Measurements from ENCODE around the gene SSTR5.

The SSTR5 gene

GRCh38 chr16:1093284-1094123 is 21.0 kb downstream of the SSTR5 start:
- no peak for DNase-seq

- no peak for DNase-seq
Observed at GRCh38 chr16:1094124-1094479, 21.6 kb downstream of the SSTR5 start.

- DNase-seq, result no peak
Observed at GRCh38 chr16:1094601-1095449, 22.3 kb downstream of the SSTR5 start.

GRCh38 chr16:1095450-1096168 is 23.1 kb downstream of the SSTR5 start:
- no peak for DNase-seq

GRCh38 chr16:1096169-1097082 is 23.9 kb downstream of the SSTR5 start, which contains the start of gene C1QTNF8:
TSS of gene C1QTNF8 (minus strand) at chr16:1096244. CDS start at chr16:1094922, 1,322 bp downstream.
- no peak for DNase-seq

GRCh38 chr16:1097156-1097555 is 24.6 kb downstream of the SSTR5 start:
- no peak for DNase-seq

GRCh38 chr16:1097800-1098199 is 25.3 kb downstream of the SSTR5 start:
- no peak for DNase-seq

- no peak for DNase-seq
Observed at GRCh38 chr16:1098266-1098991, 25.9 kb downstream of the SSTR5 start.

- no peak for DNase-seq
Observed at GRCh38 chr16:1099189-1100083, 26.9 kb downstream of the SSTR5 start.

- DNase-seq, result no peak
Observed at GRCh38 chr16:1100084-1100800, 27.7 kb downstream of the SSTR5 start.

- DNase-seq, result no peak
Observed at GRCh38 chr16:1101133-1101532, 28.6 kb downstream of the SSTR5 start.

GRCh38 chr16:1101573-1102332 is 29.2 kb downstream of the SSTR5 start:
- DNase-seq, result no peak

GRCh38 chr16:1102333-1102700 is 29.8 kb downstream of the SSTR5 start:
- no peak for DNase-seq

- no peak for DNase-seq
Observed at GRCh38 chr16:1102921-1103635, 30.5 kb downstream of the SSTR5 start.

- DNase-seq, result no peak
Observed at GRCh38 chr16:1103636-1103980, 31.1 kb downstream of the SSTR5 start.

GRCh38 chr16:1105888-1106620 is 33.5 kb downstream of the SSTR5 start:
- DNase-seq, result no peak

- DNase-seq, result no peak
Observed at GRCh38 chr16:1106659-1107058, 34.1 kb downstream of the SSTR5 start.

- DNase-seq, result no peak
Observed at GRCh38 chr16:1107141-1107540, 34.6 kb downstream of the SSTR5 start.

Measured in NCI-H1436 treated with DMSO at 0.1 percent for 48 hours (cell line).